Calu3 (cell line): ENCODE measurements around the gene ELP6. TPM values are rescaled to one million over a fixed set of nuclear protein-coding genes. Genes with fewer than 3 reads are reported as not detected.
"Not testable (repeated sequence)": the region's sequence is repeated elsewhere in the genome, so short reads cannot be mapped to it uniquely, and the experiment has no call there.

Source experiments
- BruUV-seq: library from RNA; stranded (reverse); fragments of 400-500 nt; replicated peaks from 2 replicates; lab custom pipeline; 2021; lab: Mats Ljungman, UMichigan
- CTCF ChIA-PET: fragments of 300-600 bp; sonication (Branson Sonifier 250); formaldehyde crosslinking; loops from one replicate; lab custom pipeline; 2022; ENCODE audit warnings: antibody characterized with exemption; lab: Charles Lee
- DNase-seq: peaks from one replicate; pipeline ENCODE4 v3.0.0; 2022
- H3K27ac Mint-ChIP-seq: one replicate; pipeline ENCODE4 v1.8.0; 2022; ENCODE audit warnings: mixed read lengths; ENCODE audit not compliant: unreplicated experiment
- H3K27me3 Mint-ChIP-seq: one replicate; pipeline ENCODE4 v1.8.0; 2022; ENCODE audit warnings: mixed read lengths; ENCODE audit not compliant: unreplicated experiment
- H3K36me3 Mint-ChIP-seq: one replicate; pipeline ENCODE4 v1.8.0; 2022; ENCODE audit warnings: mild to moderate bottlenecking, moderate library complexity, mixed read lengths; ENCODE audit not compliant: insufficient read depth, unreplicated experiment
- H3K4me1 Mint-ChIP-seq: one replicate; pipeline ENCODE4 v1.8.0; 2022; ENCODE audit warnings: mild to moderate bottlenecking, low read depth, mixed read lengths; ENCODE audit not compliant: unreplicated experiment
- H3K4me3 Mint-ChIP-seq: one replicate; pipeline ENCODE4 v1.8.0; 2022; ENCODE audit warnings: mild to moderate bottlenecking, low read depth, moderate library complexity, mixed read lengths; ENCODE audit not compliant: unreplicated experiment
- H3K9me3 Mint-ChIP-seq: one replicate; pipeline ENCODE4 v1.8.0; 2022; ENCODE audit warnings: low read depth, mixed read lengths; ENCODE audit not compliant: unreplicated experiment
- intact Hi-C: fragments of 100-400 bp; cut with micrococcal nuclease; formaldehyde crosslinking; loops from one replicate; pipeline ENCODE4 v1.10.0; 2022; ENCODE audit not compliant: unreplicated experiment
- total RNA-seq: library from RNA; stranded (reverse); gene quantifications from 2 replicates; pipeline ENCODE4 v1.2.3, GENCODE V29; 2022
- TF ChIP-seq, protein P1 (sequence below): fragments of 200-600 bp; IDR thresholded peaks from one replicate; pipeline ENCODE4 v1.8.0; 2022; ENCODE audit warnings: antibody characterized with exemption; ENCODE audit not compliant: unreplicated experiment

The ELP6 gene
- total RNA-seq, 1 experiment from 2014 or later, result 23.6 TPM

DNA sequence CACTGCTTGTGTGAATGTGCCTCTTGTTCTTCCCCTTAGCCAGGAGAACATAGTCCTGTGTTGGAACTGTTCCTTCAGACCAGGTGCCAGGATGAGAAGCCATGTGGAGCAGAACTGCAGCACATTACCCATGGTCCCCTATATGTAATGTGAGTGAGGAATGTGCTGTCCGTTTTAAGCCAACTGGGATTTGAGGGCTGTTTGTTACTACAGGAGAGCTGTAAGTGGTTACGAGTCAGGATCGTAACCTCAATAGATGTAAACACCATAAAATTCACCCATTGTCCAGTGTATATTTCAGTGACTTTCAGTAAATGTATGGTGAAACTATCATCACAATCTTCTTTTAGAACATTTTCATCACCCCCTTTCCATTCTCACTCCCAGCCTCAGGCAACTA lies 27.7 kb downstream of the ELP6 start:
- no peak overlapping the region for H3K4me3 Mint-ChIP-seq
- H3K4me1 Mint-ChIP-seq, result no peaks in the 10 kb centered on the region
- no peaks in the 10 kb centered on the region for H3K9me3 Mint-ChIP-seq
- DNase-seq, result no peak
- H3K36me3 Mint-ChIP-seq, result no peaks in the 10 kb centered on the region
- H3K27me3 Mint-ChIP-seq, result no peaks in the 10 kb centered on the region
- BruUV-seq, result no TSS peak
- no peak overlapping the region for H3K27ac Mint-ChIP-seq
- TF ChIP-seq, protein P1, sequence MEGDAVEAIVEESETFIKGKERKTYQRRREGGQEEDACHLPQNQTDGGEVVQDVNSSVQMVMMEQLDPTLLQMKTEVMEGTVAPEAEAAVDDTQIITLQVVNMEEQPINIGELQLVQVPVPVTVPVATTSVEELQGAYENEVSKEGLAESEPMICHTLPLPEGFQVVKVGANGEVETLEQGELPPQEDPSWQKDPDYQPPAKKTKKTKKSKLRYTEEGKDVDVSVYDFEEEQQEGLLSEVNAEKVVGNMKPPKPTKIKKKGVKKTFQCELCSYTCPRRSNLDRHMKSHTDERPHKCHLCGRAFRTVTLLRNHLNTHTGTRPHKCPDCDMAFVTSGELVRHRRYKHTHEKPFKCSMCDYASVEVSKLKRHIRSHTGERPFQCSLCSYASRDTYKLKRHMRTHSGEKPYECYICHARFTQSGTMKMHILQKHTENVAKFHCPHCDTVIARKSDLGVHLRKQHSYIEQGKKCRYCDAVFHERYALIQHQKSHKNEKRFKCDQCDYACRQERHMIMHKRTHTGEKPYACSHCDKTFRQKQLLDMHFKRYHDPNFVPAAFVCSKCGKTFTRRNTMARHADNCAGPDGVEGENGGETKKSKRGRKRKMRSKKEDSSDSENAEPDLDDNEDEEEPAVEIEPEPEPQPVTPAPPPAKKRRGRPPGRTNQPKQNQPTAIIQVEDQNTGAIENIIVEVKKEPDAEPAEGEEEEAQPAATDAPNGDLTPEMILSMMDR, result no peak
- intact Hi-C loops, result no loop called here
- CTCF ChIA-PET, result no interaction called here

DNA sequence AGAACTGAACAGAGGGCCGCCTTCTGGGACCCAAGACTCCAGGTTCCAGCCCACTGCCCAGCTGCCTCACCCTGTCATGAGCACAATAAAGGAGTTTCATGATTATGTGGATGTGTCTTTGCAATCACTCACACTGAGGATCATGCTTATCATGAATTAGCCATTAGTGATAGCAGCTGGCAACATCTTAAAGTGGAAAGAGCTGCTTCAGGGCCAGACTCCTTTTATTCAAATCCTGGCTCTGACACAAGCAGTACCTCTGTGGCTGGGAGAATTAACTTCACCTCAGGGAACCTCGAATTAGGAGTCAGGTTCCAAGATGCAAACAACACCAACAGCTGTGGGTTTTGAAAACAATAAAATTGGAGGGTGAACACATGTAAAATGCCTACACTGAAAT lies 31.1 kb downstream of the ELP6 start:
- BruUV-seq, result no TSS peak
- Mint-ChIP-seq H3K27me3 (no peaks in the 10 kb centered on the region), H3K27ac (no peak overlapping the region), H3K36me3 (no peaks in the 10 kb centered on the region), H3K4me1 (no peaks in the 10 kb centered on the region), H3K4me3 (no peak overlapping the region), H3K9me3 (no peaks in the 10 kb centered on the region)
- intact Hi-C loops, result no loop called here
- TF ChIP-seq, protein P1, result no peak
- CTCF ChIA-PET, result interaction anchor here (0.8 kb wide), 1 partner anchor 188 kb away, joined by 8 read pairs; no protein-coding TSS in a partner anchor
- DNase-seq, result no peak

DNA sequence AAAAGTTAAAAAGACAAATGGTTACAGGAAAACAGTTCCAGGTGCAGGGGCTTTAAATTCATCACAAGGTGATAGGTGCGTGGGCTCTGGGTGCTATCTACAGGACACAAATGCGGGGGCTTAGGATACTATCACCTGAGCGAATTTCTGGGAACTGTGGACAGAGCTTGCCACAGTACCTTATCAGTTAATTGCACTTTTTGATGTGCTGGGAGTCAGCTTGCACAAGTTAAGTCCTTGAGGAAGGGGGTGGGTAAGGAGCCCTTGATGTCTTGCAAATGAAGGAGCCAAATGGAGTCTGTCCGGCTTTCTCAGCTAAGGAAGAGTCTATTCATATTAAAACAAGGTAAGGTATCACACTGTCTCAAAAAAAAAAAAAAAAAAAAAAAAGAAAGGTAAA lies 31.7 kb downstream of the ELP6 start:
- CTCF ChIA-PET, result interaction anchor here (0.8 kb wide), 1 partner anchor 188 kb away, joined by 8 read pairs; no protein-coding TSS in a partner anchor
- H3K27me3 Mint-ChIP-seq, BruUV-seq, H3K4me3 Mint-ChIP-seq, H3K27ac Mint-ChIP-seq, H3K36me3 Mint-ChIP-seq, DNase-seq, intact Hi-C loops, H3K9me3 Mint-ChIP-seq, H3K4me1 Mint-ChIP-seq: not testable (repeated sequence)

DNA sequence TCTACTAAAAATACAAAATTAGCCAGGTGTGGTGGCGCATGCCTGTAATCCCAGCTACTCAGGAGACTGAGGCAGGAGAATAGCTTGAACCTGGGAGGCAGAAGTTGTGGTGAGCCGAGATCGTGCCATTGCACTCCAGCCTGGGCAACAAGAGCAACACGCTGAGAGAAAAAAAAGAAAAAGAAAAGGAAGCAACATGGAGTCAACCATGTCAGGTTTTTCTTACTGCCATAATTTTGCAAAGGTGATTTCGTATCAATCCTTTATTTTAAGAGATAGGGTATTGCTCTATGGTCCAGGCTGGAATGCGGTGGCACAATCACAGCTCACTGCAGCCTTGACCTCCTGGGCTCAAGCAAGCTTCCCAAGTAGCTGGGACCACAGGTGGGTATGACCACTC lies 33.2 kb downstream of the ELP6 start:
- H3K4me3 Mint-ChIP-seq, DNase-seq, H3K27ac Mint-ChIP-seq, H3K4me1 Mint-ChIP-seq, BruUV-seq, CTCF ChIA-PET, intact Hi-C loops, H3K27me3 Mint-ChIP-seq, H3K9me3 Mint-ChIP-seq: not testable (repeated sequence)
- H3K36me3 Mint-ChIP-seq, result peaks cover 16% of the 10 kb centered on the region

DNA sequence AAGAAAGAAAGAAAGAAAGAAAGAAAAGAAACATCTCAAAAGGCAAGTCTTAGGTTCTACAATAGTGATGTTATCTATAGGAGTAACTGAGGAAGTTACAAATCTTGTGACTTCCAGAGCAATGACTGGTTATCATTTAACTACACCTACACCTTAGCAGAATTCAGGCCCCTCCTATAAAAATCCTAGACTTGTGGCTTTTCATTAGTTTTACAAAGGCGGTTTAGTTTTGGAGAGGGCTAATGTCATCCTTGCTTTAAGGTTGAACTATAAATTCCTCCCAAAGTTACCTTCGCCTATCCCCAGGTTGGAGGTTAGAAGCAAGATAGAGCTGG lies 33.7 kb downstream of the ELP6 start:
- no peak overlapping the region for H3K4me3 Mint-ChIP-seq
- H3K9me3 Mint-ChIP-seq, result no peaks in the 10 kb centered on the region
- CTCF ChIA-PET, result interaction anchor here (0.7 kb wide), 1 partner anchor 18 kb away, joined by 5 read pairs; no protein-coding TSS in a partner anchor
- intact Hi-C loops, result no loop called here
- peaks cover 21% of the 10 kb centered on the region for H3K36me3 Mint-ChIP-seq
- H3K4me1 Mint-ChIP-seq, result peaks cover 5% of the 10 kb centered on the region
- TF ChIP-seq, protein P1, result no peak
- no TSS peak for BruUV-seq
- no peak for DNase-seq
- H3K27ac Mint-ChIP-seq, result no peak overlapping the region
- no peaks in the 10 kb centered on the region for H3K27me3 Mint-ChIP-seq
